G401.6 (cell line): ENCODE measurements around the gene ZMYM3.
"Not testable (repeated sequence)": the region's sequence is repeated elsewhere in the genome, so short reads cannot be mapped to it uniquely, and the experiment has no call there.

ENCODE experiments used
- FAIRE-seq: peaks from 2 replicates; lab custom pipeline; 2012; peaks lifted over from hg19 to GRCh38; lab: Jason Lieb, UNC

Gene ZMYM3

GRCh38 chrX:71254092-71254963 is at the start of gene ZMYM3:
Gene ZMYM3 (minus strand): TSS chrX:71254140. CDS start chrX:71253255, 885 bp downstream.
- FAIRE-seq, result peak; percentile 91

- FAIRE-seq, result no peak
Observed at GRCh38 chrX:71302461-71303213, 48.7 kb upstream of the ZMYM3 start.

- FAIRE-seq, result peak; percentile 96
Observed at GRCh38 chrX:71301195-71301924, 47.4 kb upstream of the ZMYM3 start, which contains the start of gene ITGB1BP2. Gene ITGB1BP2 (plus strand): TSS chrX:71301750. CDS start chrX:71301807, 57 bp downstream.

GRCh38 chrX:71300495-71300894 is 46.6 kb upstream of the ZMYM3 start:
- FAIRE-seq, result not testable (repeated sequence)

- not testable (repeated sequence) for FAIRE-seq
Observed at GRCh38 chrX:71300064-71300463, 46.1 kb upstream of the ZMYM3 start.

GRCh38 chrX:71298119-71298518 is 44.2 kb upstream of the ZMYM3 start:
- no peak for FAIRE-seq

- FAIRE-seq, result no peak
Observed at GRCh38 chrX:71296806-71297205, 42.9 kb upstream of the ZMYM3 start.

- no peak for FAIRE-seq
Observed at GRCh38 chrX:71292669-71293365, 38.9 kb upstream of the ZMYM3 start.

- no peak for FAIRE-seq
Observed at GRCh38 chrX:71291381-71291780, 37.4 kb upstream of the ZMYM3 start.

GRCh38 chrX:71285929-71286328 is 32.0 kb upstream of the ZMYM3 start:
- FAIRE-seq, result peak; percentile 86

GRCh38 chrX:71283403-71284143 is 29.6 kb upstream of the ZMYM3 start, which contains the start of gene NONO:
Gene NONO (plus strand): TSS chrX:71283635. CDS start chrX:71290638, 7,003 bp downstream.
- FAIRE-seq, result peak; percentile 98

- FAIRE-seq, result no peak
Observed at GRCh38 chrX:71282514-71283402, 28.8 kb upstream of the ZMYM3 start.

GRCh38 chrX:71281300-71281699 is 27.4 kb upstream of the ZMYM3 start:
- not testable (repeated sequence) for FAIRE-seq

GRCh38 chrX:71272313-71272712 is 18.4 kb upstream of the ZMYM3 start:
- FAIRE-seq, result not testable (repeated sequence)

GRCh38 chrX:71269801-71270395 is 16.0 kb upstream of the ZMYM3 start:
- FAIRE-seq, result no peak

- FAIRE-seq, result not testable (repeated sequence)
Observed at GRCh38 chrX:71268624-71269023, 14.7 kb upstream of the ZMYM3 start.

- no peak for FAIRE-seq
Observed at GRCh38 chrX:71256856-71257255, 2.9 kb upstream of the ZMYM3 start.

GRCh38 chrX:71256051-71256450 is 2.1 kb upstream of the ZMYM3 start:
- FAIRE-seq, result no peak
